ENCODE data around the gene ANKRD22.

Gene ANKRD22

GRCh38 chr10:88792661-88793060 is 59.0 kb downstream of the ANKRD22 start:
- DNase-seq = no peak

- no peak for DNase-seq
Observed at GRCh38 chr10:88791924-88792323, 59.7 kb downstream of the ANKRD22 start.

GRCh38 chr10:88788924-88789323 is 62.7 kb downstream of the ANKRD22 start:
- DNase-seq = no peak

- no peak for DNase-seq
Observed at GRCh38 chr10:88787463-88787862, 64.2 kb downstream of the ANKRD22 start.

GRCh38 chr10:88786032-88786770 is 65.4 kb downstream of the ANKRD22 start:
- no peak for DNase-seq

GRCh38 chr10:88783724-88784123 is 67.9 kb downstream of the ANKRD22 start:
- DNase-seq = no peak

GRCh38 chr10:88782222-88782621 is 69.4 kb downstream of the ANKRD22 start:
- no peak for DNase-seq

GRCh38 chr10:88781206-88781605 is 70.4 kb downstream of the ANKRD22 start:
- DNase-seq = no peak
